GM23338 (cell line): ENCODE data around the gene HIVEP2. TPM values are rescaled to one million over a fixed set of nuclear protein-coding genes. Genes with fewer than 3 reads are reported as not detected.

Source experiments
- ATAC-seq: fragments of 200-7000 bp; cut with Tn5 transposase; 3 replicates; pipeline ENCODE4 v1.9.1; 2020
- DNase-seq: peaks from one replicate; pipeline ENCODE4 v3.0.0-alpha.2; 2015; ENCODE audit warnings: low spot score
- H2AFZ ChIP-seq: fragments of 200-600 bp; sonication (generic); 2 replicates; pipeline ENCODE4 v1.8.0; 2016; ENCODE audit warnings: antibody characterized with exemption, mild to moderate bottlenecking, moderate library complexity
- H3F3A ChIP-seq: fragments of 200-600 bp; sonication (generic); replicated peaks from 2 replicates; pipeline ENCODE4 v1.8.0; 2017; ENCODE audit warnings: antibody characterized with exemption, mixed run types, low read depth
- H3K27ac ChIP-seq: fragments of 200-600 bp; sonication (generic); 2 replicates; pipeline ENCODE4 v1.6.1; 2016; ENCODE audit warnings: low read depth
- H3K27me3 ChIP-seq: fragments of 200-600 bp; sonication (generic); 2 replicates; pipeline ENCODE4 v1.8.0; 2016; ENCODE audit warnings: mild to moderate bottlenecking, mixed run types, moderate library complexity; ENCODE audit not compliant: insufficient read depth
- H3K36me3 ChIP-seq: fragments of 200-600 bp; sonication (generic); 2 replicates; pipeline ENCODE4 v1.8.0; 2016; ENCODE audit warnings: mild to moderate bottlenecking; ENCODE audit not compliant: insufficient read depth
- H3K4me1 ChIP-seq: fragments of 200-600 bp; sonication (generic); 2 replicates; pipeline ENCODE4 v1.8.0; 2016; ENCODE audit warnings: mild to moderate bottlenecking, moderate library complexity; ENCODE audit not compliant: insufficient read depth
- H3K4me2 ChIP-seq: fragments of 200-600 bp; sonication (generic); 2 replicates; pipeline ENCODE4 v1.7.1; 2017; ENCODE audit warnings: mixed run types
- H3K4me3 ChIP-seq: fragments of 200-600 bp; sonication (generic); 2 replicates; pipeline ENCODE4 v1.6.1; 2016; ENCODE audit warnings: mixed run types
- H3K79me2 ChIP-seq: fragments of 200-600 bp; sonication (generic); replicated peaks from 2 replicates; pipeline ENCODE4 v1.8.0; 2017; ENCODE audit warnings: mild to moderate bottlenecking; ENCODE audit not compliant: insufficient read depth
- H3K9me2 ChIP-seq: fragments of 200-600 bp; sonication (generic); 2 replicates; pipeline ENCODE4 v1.8.0; 2017; ENCODE audit not compliant: insufficient read depth
- H4K20me1 ChIP-seq: fragments of 200-600 bp; sonication (generic); replicated peaks from 2 replicates; pipeline ENCODE4 v1.8.0; 2017; ENCODE audit warnings: mild to moderate bottlenecking; ENCODE audit not compliant: insufficient read depth
- H3K27ac Mint-ChIP-seq: 2 replicates; pipeline ENCODE4 v1.8.0; 2020; ENCODE audit warnings: inconsistent platforms, mild to moderate bottlenecking, moderate library complexity, mixed read lengths
- H3K27me3 Mint-ChIP-seq: 3 replicates; pipeline ENCODE4 v1.8.0; 2022; ENCODE audit warnings: low read depth, mild to moderate bottlenecking, moderate library complexity, mixed read lengths, inconsistent platforms; ENCODE audit not compliant: insufficient read depth, poor library complexity
- H3K36me3 Mint-ChIP-seq: 3 replicates; pipeline ENCODE4 v1.8.0; 2021; ENCODE audit warnings: low read depth, mild to moderate bottlenecking, inconsistent platforms, moderate library complexity, mixed read lengths
- H3K4me1 Mint-ChIP-seq: 3 replicates; pipeline ENCODE4 v1.8.0; 2020; ENCODE audit warnings: mild to moderate bottlenecking, inconsistent platforms, mixed read lengths
- H3K4me3 Mint-ChIP-seq: 3 replicates; pipeline ENCODE4 v1.8.0; 2021; ENCODE audit warnings: moderate library complexity, mild to moderate bottlenecking, inconsistent platforms, mixed read lengths
- H3K9me3 Mint-ChIP-seq: 3 replicates; pipeline ENCODE4 v1.8.0; 2020; ENCODE audit warnings: moderate library complexity, mild to moderate bottlenecking, inconsistent platforms, mixed read lengths
- CREB1 ChIP-seq: fragments of 250-450 bp; sonication (Bioruptor Pico); IDR thresholded peaks from 2 replicates; pipeline ENCODE4 v1.5.0; 2020; ENCODE audit warnings: low read depth, mild to moderate bottlenecking, moderate library complexity
- CTCF ChIP-seq, 2 experiments: fragments of 200-600 bp in 1 of 2; sonication (generic) in 1 of 2; conservative IDR thresholded peaks; 2 replicates each; pipeline versions ENCODE4 v1.5.1 to v1.6.1; 2016 to 2017; ENCODE audit warnings: antibody characterized with exemption in 2 of 2, low read depth in 2 of 2, mild to moderate bottlenecking in 2 of 2, moderate library complexity in 1 of 2
- EZH2 ChIP-seq: fragments of 200-600 bp; sonication (generic); IDR thresholded peaks from one replicate; pipeline ENCODE4 v1.8.0; 2017; ENCODE audit warnings: antibody characterized with exemption, mild to moderate bottlenecking, low read depth; ENCODE audit not compliant: unreplicated experiment
- EZH2phosphoT487 ChIP-seq: fragments of 200-600 bp; sonication (generic); IDR thresholded peaks from one replicate; pipeline ENCODE4 v1.8.1; 2018; ENCODE audit warnings: antibody characterized with exemption; ENCODE audit not compliant: unreplicated experiment
- NANOG ChIP-seq: IDR thresholded peaks from 2 replicates; pipeline ENCODE4 v1.6.1; 2016; ENCODE audit warnings: antibody characterized with exemption, borderline replicate concordance
- POLR2AphosphoS5 ChIP-seq: IDR thresholded peaks from 2 replicates; pipeline ENCODE4 v1.6.1; 2016; ENCODE audit warnings: antibody characterized with exemption, low read depth
- REST ChIP-seq: IDR thresholded peaks from one replicate; pipeline ENCODE4 v1.6.1; 2018; ENCODE audit warnings: antibody characterized with exemption; ENCODE audit not compliant: unreplicated experiment
- STAT1 ChIP-seq: IDR thresholded peaks from one replicate; pipeline ENCODE4 v1.6.1; 2016; ENCODE audit warnings: antibody characterized with exemption; ENCODE audit not compliant: unreplicated experiment
- ZNF114 ChIP-seq: fragments of 250-450 bp; sonication (Bioruptor Pico); IDR thresholded peaks from 2 replicates; pipeline ENCODE4 v1.5.0; 2020; ENCODE audit warnings: mild to moderate bottlenecking, moderate library complexity
- ZNF331 ChIP-seq: fragments of 250-450 bp; sonication (Bioruptor Pico); IDR thresholded peaks from 2 replicates; pipeline ENCODE4 v1.5.0; 2020; ENCODE audit warnings: low read depth, mild to moderate bottlenecking, moderate library complexity
- ZNF462 ChIP-seq: fragments of 250-450 bp; sonication (Bioruptor Pico); IDR thresholded peaks from 2 replicates; pipeline ENCODE4 v1.5.0; 2020; ENCODE audit warnings: mild to moderate bottlenecking, moderate library complexity
- polyA plus RNA-seq: library from polyadenylated mRNA; unstranded; fragments of >200 nt; fragmentation: Nextera tagmentation; extraction: Ambion mirVana; gene quantifications from 2 replicates; pipeline ENCODE4 v1.2.1, GENCODE V29; 2016
- total RNA-seq: library from RNA; depleted of rRNA; stranded (reverse); fragments of >200 nt; shearing (Covaris generic); gene quantifications from 2 replicates; pipeline ENCODE4 v1.2.3, GENCODE V29; 2014

HIVEP2 gene
- total and polyA plus RNA-seq, 2 experiments from 2014 or later: 1.5 to 7.4 TPM

GRCh38 chr6:142848976-142849375 is 96.0 kb downstream of the HIVEP2 start:
- H3F3A ChIP-seq: no peaks in the 10 kb centered on the region
- Mint-ChIP-seq H3K9me3 (no peaks in the 10 kb centered on the region), H3K4me3 (no peak overlapping the region), H3K36me3 (no peaks in the 10 kb centered on the region), H3K27me3 (peaks cover 3% of the 10 kb centered on the region), H3K27ac (no peak overlapping the region), H3K4me1 (peaks cover 50% of the 10 kb centered on the region)
- H2AFZ ChIP-seq: no peak overlapping the region
- ATAC-seq (no peak), DNase-seq (no peak)
- no peak overlapping the region for H3K4me3 ChIP-seq
- no peaks in the 10 kb centered on the region for H3K9me2 ChIP-seq
- H4K20me1 ChIP-seq: no peaks in the 10 kb centered on the region
- H3K27me3 ChIP-seq: no peaks in the 10 kb centered on the region
- peaks cover 5% of the 10 kb centered on the region; the same call in 1 of the 2 replicates for H3K79me2 ChIP-seq
- TF ChIP-seq CREB1 (no peak), REST (no peak), NANOG (no peak), EZH2 (no peak), ZNF114 (CRISPR knock-in tag) (no peak), STAT1 (no peak), CTCF (conservative IDR thresholded peaks at IDR 0.05; ENCODE audit: low read depth in 2 of 2) (no peak), ZNF331 (CRISPR knock-in tag) (no peak), ZNF462 (CRISPR knock-in tag) (no peak), POLR2AphosphoS5 (no peak), EZH2phosphoT487 (no peak)
- peaks cover 38% of the 10 kb centered on the region for H3K4me1 ChIP-seq
- no peak overlapping the region for H3K4me2 ChIP-seq
- no peaks in the 10 kb centered on the region for H3K36me3 ChIP-seq
- H3K27ac ChIP-seq: no peak overlapping the region
